MM.1S (cell line): ENCODE data around the gene PRMT7.

ENCODE experiments used
- DNase-seq: peaks from one replicate; pipeline ENCODE4 v3.0.0-alpha.2; 2015
- H2AFZ ChIP-seq: fragments of 300-600 bp; sonication (generic); 2 replicates; pipeline ENCODE4 v1.6.0; 2016; ENCODE audit warnings: antibody characterized with exemption, low read length
- H3F3A ChIP-seq: fragments of 300-600 bp; sonication (generic); 2 replicates; pipeline ENCODE4 v1.6.1; 2016; ENCODE audit warnings: mild to moderate bottlenecking, antibody characterized with exemption, low read length, moderate library complexity, mixed read lengths; ENCODE audit not compliant: insufficient read depth
- H3K27ac ChIP-seq: fragments of 300-600 bp; sonication (generic); 2 replicates; pipeline ENCODE4 v1.5.1; 2016; ENCODE audit warnings: mild to moderate bottlenecking, low read length
- H3K27me3 ChIP-seq: fragments of 300-600 bp; sonication (generic); replicated peaks from 2 replicates; pipeline ENCODE4 v1.6.0; 2016; ENCODE audit warnings: low read length; ENCODE audit not compliant: insufficient read depth
- H3K36me3 ChIP-seq: fragments of 300-600 bp; sonication (generic); replicated peaks from 2 replicates; pipeline ENCODE4 v1.6.1; 2016; ENCODE audit warnings: mild to moderate bottlenecking, low read length, mixed read lengths; ENCODE audit not compliant: insufficient read depth
- H3K4me1 ChIP-seq: fragments of 300-600 bp; sonication (generic); 2 replicates; pipeline ENCODE4 v1.6.1; 2016; ENCODE audit warnings: low read length, mixed read lengths
- H3K4me2 ChIP-seq: fragments of 300-600 bp; sonication (generic); 2 replicates; pipeline ENCODE4 v1.6.0; 2016; ENCODE audit warnings: low read depth, low read length
- H3K4me3 ChIP-seq: fragments of 300-600 bp; sonication (generic); 2 replicates; pipeline ENCODE4 v1.5.1; 2016; ENCODE audit warnings: low read length, mixed read lengths
- H3K79me2 ChIP-seq: fragments of 300-600 bp; sonication (generic); 2 replicates; pipeline ENCODE4 v1.6.1; 2016; ENCODE audit warnings: mixed run types, low read length, mixed read lengths
- H3K9ac ChIP-seq: fragments of 300-600 bp; sonication (generic); 2 replicates; pipeline ENCODE4 v1.6.1; 2016; ENCODE audit warnings: low read length, mixed read lengths
- H3K9me2 ChIP-seq: fragments of 300-600 bp; sonication (generic); replicated peaks from 2 replicates; pipeline ENCODE4 v1.6.1; 2016; ENCODE audit warnings: mild to moderate bottlenecking, low read length, mixed read lengths; ENCODE audit not compliant: insufficient read depth
- H3K9me3 ChIP-seq: fragments of 300-600 bp; sonication (generic); replicated peaks from 2 replicates; pipeline ENCODE4 v1.6.1; 2016; ENCODE audit warnings: mild to moderate bottlenecking, low read length, mixed read lengths; ENCODE audit not compliant: insufficient read depth
- H4K20me1 ChIP-seq: fragments of 300-600 bp; sonication (generic); 2 replicates; pipeline ENCODE4 v1.6.1; 2016; ENCODE audit warnings: mild to moderate bottlenecking, low read length, moderate library complexity, mixed read lengths; ENCODE audit not compliant: insufficient read depth
- EZH2 ChIP-seq: fragments of 300-600 bp; sonication (generic); optimal IDR thresholded peaks from 2 replicates; pipeline ENCODE3; 2017; ENCODE audit warnings: low read depth, mild to moderate bottlenecking, antibody characterized with exemption, low read length, mixed read lengths
- EZH2phosphoT487 ChIP-seq: fragments of 300-600 bp; sonication (generic); IDR thresholded peaks from 2 replicates; pipeline ENCODE4 v1.6.1; 2018; ENCODE audit warnings: antibody characterized with exemption, low read length
- TF ChIP-seq, protein P1 (sequence below): fragments of 300-600 bp; sonication (generic); IDR thresholded peaks from 2 replicates; pipeline ENCODE4 v1.5.1; 2016; ENCODE audit warnings: antibody characterized with exemption, low read length, mixed read lengths

The PRMT7 gene

DNA sequence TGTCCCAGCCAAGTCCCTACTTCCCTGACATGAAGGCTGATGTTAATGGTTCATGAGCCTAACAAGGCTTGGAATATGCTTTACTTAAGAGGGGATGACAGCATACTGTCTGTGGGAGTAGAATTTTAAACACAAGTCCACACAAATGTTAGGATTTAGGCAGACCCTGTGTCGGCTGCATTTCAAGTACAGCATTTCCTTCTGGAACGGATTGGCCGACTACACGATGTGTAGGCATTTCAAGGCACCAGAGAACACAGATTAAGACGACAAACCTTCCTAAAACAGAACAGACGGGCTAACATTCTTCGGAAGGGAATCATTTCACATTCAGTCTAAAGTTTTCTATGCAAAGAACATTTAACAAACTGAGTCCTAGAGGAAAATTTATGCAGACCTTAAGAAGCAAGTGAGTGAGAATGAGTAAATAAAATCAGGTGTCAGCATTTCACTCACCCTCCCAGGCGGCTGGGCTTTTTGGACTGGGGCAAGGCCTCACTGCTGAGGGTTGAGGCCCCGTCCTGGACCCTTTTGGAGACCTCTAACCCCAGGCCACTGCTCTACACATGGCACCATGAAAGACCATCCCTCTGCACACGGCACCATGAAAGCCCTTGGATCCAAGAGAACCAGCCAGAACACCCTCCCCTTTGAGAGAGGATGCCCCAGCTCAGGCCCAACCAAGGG lies 70.0 kb downstream of the PRMT7 start:
- TF ChIP-seq, protein P1, sequence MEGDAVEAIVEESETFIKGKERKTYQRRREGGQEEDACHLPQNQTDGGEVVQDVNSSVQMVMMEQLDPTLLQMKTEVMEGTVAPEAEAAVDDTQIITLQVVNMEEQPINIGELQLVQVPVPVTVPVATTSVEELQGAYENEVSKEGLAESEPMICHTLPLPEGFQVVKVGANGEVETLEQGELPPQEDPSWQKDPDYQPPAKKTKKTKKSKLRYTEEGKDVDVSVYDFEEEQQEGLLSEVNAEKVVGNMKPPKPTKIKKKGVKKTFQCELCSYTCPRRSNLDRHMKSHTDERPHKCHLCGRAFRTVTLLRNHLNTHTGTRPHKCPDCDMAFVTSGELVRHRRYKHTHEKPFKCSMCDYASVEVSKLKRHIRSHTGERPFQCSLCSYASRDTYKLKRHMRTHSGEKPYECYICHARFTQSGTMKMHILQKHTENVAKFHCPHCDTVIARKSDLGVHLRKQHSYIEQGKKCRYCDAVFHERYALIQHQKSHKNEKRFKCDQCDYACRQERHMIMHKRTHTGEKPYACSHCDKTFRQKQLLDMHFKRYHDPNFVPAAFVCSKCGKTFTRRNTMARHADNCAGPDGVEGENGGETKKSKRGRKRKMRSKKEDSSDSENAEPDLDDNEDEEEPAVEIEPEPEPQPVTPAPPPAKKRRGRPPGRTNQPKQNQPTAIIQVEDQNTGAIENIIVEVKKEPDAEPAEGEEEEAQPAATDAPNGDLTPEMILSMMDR, result no peak
- TF ChIP-seq EZH2phosphoT487 (no peak), EZH2 (no peak)
- no peak for DNase-seq

DNA sequence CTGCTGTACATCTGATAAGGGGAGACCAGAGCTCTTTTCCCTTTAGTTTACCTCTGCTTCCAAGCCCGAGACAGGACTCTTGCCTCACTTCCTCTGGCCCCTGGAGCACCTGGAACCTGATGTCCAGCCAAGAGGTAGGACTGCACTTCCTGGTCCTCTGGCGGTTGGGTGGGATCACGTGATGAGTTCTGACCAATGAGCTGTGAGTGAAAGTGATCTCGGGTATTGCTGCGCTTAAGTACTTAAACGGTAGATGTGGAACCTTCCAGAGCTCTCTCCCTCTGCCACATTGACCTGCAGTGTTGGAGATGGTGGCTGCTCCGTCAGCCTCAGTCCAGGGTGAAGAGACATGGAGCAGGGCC lies 70.5 kb downstream of the PRMT7 start:
- H3F3A ChIP-seq, result peaks cover 32% of the 10 kb centered on the region
- no peak overlapping the region for H3K9ac ChIP-seq
- no peak for DNase-seq
- H3K27ac ChIP-seq, result no peak overlapping the region
- H3K4me2 ChIP-seq, result no peak overlapping the region
- no peak overlapping the region for H2AFZ ChIP-seq
- H4K20me1 ChIP-seq, result no peaks in the 10 kb centered on the region
- H3K4me3 ChIP-seq, result no peak overlapping the region
- no peak for TF ChIP-seq EZH2
- TF ChIP-seq EZH2phosphoT487, result no peak
- TF ChIP-seq, protein P1, result no peak
- no peaks in the 10 kb centered on the region for H3K79me2 ChIP-seq
- H3K9me3 ChIP-seq, result no peaks in the 10 kb centered on the region
- peaks cover 45% of the 10 kb centered on the region for H3K4me1 ChIP-seq
- no peaks in the 10 kb centered on the region for H3K27me3 ChIP-seq
- H3K36me3 ChIP-seq, result no peaks in the 10 kb centered on the region
- H3K9me2 ChIP-seq, result no peaks in the 10 kb centered on the region

More for the DNA sequence above, 70.0 kb downstream of the PRMT7 start:
- Histone ChIP-seq H3K27ac (no peak overlapping the region), H3K27me3 (no peaks in the 10 kb centered on the region), H3K9me3 (no peaks in the 10 kb centered on the region), H3K36me3 (no peaks in the 10 kb centered on the region), H3K79me2 (no peaks in the 10 kb centered on the region), H4K20me1 (no peaks in the 10 kb centered on the region), H3F3A (peaks cover 32% of the 10 kb centered on the region), H3K9me2 (no peaks in the 10 kb centered on the region), H3K4me2 (no peak overlapping the region), H3K4me1 (peaks cover 45% of the 10 kb centered on the region), H3K4me3 (no peak overlapping the region), H3K9ac (no peak overlapping the region), H2AFZ (no peak overlapping the region)

DNA sequence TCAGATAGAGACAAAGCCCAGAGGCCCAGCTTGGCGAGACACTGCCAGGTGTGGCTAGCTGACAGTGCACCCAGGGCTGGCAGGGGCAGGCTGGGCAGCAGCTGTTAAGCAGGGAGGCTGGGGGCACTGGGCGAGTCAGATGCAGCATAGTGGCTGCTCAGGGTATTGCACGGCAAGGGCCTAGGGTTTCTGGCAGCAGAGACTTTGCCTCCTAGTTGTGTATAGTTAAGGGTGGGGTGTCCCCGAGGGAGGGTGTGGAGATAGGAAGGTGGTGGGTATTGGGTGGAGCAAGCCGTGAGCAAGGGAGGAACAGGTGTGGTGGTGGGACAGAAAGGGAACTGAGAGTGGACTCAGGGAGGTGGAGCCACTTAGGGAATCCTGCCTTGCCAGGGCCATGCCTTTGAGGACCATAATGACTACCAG lies 71.5 kb downstream of the PRMT7 start:
- H2AFZ ChIP-seq, result 0 out of 2 replicates have a peak overlapping the region, but pooled peaks have one; percentile 6
- no peak for TF ChIP-seq EZH2phosphoT487
- TF ChIP-seq, protein P1, result peak; percentile 69
- no peak for TF ChIP-seq EZH2
- no peaks in the 10 kb centered on the region for H3K9me3 ChIP-seq

More for the DNA sequence above, 71.5 kb downstream of the PRMT7 start:
- H3K27me3 ChIP-seq, result no peaks in the 10 kb centered on the region
- H3K79me2 ChIP-seq, result no peaks in the 10 kb centered on the region
- no peaks in the 10 kb centered on the region for H3K36me3 ChIP-seq
- H3K27ac ChIP-seq, result peak overlapping the region; percentile 98; the same call in 1 of the 2 replicates
- H3K9ac ChIP-seq, result no peak overlapping the region
- H3K4me2 ChIP-seq, result peak overlapping the region; percentile 7; the same call in 1 of the 2 replicates
- no peaks in the 10 kb centered on the region for H4K20me1 ChIP-seq
- no peaks in the 10 kb centered on the region for H3K9me2 ChIP-seq
- H3K4me3 ChIP-seq, result no peak overlapping the region
- H3K4me1 ChIP-seq, result peaks cover 45% of the 10 kb centered on the region
- DNase-seq, result peak; percentile 54
- H3F3A ChIP-seq, result peaks cover 32% of the 10 kb centered on the region
